ENCODE data around the gene GTF2H3.
A peak's percentile ranks its signal among the peaks of the same experiment; 100 is the strongest.
"Not testable (repeated sequence)": the region's sequence is repeated elsewhere in the genome, so short reads cannot be mapped to it uniquely, and the experiment has no call there.

Gene GTF2H3

GRCh38 chr12:123633379-123634141 lies at the start of gene GTF2H3, which contains the start of gene EIF2B1:
TSS of gene GTF2H3 (plus strand) at chr12:123633829. CDS start at chr12:123633860, 31 bp downstream.
TSS of gene EIF2B1 (minus strand) at chr12:123633686. CDS start at chr12:123633557, 129 bp downstream.
- peak; percentile 99 for DNase-seq

GRCh38 chr12:123591702-123592481 lies 41.7 kb upstream of the GTF2H3 start:
- no peak for DNase-seq

GRCh38 chr12:123595729-123596128 lies 37.9 kb upstream of the GTF2H3 start:
- DNase-seq = no peak

DNA sequence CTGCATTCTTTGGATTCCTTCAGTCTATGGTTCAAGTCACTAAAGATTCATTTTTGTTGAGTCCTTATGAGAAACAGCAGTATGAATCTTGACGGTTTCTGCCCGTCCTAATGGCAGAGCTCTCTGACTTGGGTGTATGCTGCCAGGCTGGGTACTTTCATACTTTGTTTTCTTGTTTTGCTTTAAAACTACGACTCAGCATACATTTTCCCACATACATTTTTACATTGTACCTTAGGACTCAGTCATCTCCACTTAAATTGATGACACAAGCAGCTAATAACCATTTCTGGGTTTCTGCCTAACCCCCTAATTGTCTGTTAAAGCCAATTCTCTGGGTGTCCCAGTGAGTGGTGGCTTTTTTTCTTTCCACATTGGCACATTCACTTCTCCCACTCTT lies 36.5 kb upstream of the GTF2H3 start:
- DNase-seq = no peak

GRCh38 chr12:123598522-123598921 lies 35.1 kb upstream of the GTF2H3 start:
- no peak for DNase-seq

GRCh38 chr12:123599310-123599709 lies 34.3 kb upstream of the GTF2H3 start:
- no peak for DNase-seq

GRCh38 chr12:123599721-123600120 lies 33.9 kb upstream of the GTF2H3 start:
- no peak for DNase-seq

DNA sequence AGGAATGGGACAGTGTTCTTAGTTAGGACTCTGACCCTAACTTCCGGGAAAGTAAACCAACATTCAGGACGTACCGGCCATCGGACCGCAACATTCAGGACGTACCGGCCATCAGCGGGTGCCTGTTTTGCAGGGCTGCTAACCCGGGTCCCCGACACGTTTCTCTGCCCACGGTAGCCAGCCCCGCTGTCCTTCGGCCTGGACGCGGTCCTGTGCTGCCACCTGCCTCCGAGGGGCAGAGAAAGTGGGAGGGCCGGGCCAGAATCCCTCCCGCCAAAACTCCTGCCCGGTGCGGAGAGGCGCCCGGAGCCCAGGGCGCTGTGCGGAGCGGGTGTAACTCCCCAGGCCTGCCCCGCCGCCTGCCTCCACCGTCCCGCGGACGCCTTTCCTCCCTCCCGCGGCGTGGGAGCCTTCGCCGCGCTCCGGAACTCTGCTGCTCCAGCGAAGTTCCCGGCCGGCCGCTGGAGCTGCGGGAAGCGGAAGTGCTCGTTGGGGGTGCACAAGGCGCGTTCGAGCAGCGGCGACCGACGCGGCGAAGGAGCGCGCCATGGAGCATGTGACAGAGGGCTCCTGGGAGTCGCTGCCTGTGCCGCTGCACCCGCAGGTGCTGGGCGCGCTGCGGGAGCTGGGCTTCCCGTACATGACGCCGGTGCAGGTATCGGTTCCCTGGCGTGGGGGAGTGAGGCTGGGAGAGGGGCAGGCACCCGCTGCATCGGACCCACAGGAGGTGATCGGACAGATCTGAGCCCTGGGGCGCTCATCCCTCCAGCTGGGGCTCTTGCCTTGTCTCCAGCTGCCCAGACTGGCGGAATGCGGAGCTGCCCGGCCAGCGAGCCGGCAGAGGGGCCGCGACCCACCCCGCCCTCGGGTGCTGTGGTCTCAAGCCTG lies 31.8 kb upstream of the GTF2H3 start, which contains the start of gene DDX55:
TSS of gene DDX55 (plus strand) at position 498 of the 888 bp plus-strand sequence. CDS start at position 548, 50 bp downstream.
- DNase-seq = peak; percentile 94

DNA sequence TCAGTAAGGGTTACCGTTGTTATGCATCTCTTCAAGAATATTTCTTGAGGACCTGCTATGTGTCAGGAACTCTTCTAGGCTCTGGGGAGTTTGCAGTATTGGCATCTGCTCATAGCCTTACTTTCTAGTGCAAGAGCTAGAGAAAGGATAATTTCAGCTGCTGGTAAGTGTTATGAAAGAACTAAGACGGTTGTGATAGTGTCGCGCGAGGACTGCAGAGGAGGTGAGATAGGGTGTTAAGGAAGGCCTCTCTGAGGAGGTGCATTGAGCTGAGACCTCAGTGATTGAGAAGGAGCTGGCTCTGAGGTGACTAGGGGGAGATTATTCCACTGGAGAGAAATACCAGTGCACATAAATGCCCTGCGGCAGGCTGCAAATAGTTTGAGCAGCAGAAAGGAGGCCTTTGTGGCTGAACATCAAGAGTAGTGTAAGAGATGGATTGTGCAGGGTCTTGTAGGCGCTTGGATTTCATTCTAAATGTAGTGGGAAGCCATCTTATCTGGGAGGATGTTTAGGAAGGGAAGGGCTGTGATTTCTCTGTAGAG lies 30.9 kb upstream of the GTF2H3 start:
- DNase-seq = no peak

- DNase-seq = not testable (repeated sequence)
Observed at GRCh38 chr12:123603495-123603894, 30.1 kb upstream of the GTF2H3 start.

- no peak for DNase-seq
Observed at GRCh38 chr12:123607756-123608155, 25.9 kb upstream of the GTF2H3 start.

GRCh38 chr12:123608182-123608581 lies 25.4 kb upstream of the GTF2H3 start:
- DNase-seq = no peak

DNA sequence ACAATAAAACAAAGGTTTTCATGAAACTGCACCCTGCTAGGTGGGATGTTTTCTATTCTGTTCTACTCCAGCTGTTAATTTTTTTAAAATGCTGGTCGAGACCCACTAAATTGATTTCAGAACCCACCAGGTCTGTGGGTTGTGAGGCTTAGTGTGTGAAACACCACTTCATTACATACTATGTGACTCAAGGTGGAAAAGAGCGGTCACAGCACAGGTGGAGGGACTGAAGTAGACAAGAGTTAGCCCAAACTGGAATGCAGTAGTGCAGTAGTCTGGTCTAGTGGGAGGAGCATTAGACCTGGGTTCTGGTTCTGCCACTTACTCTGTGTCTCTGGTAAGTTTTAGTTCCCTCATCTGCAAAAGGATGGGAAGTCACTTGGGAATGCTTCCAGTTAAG lies 19.5 kb upstream of the GTF2H3 start:
- DNase-seq = no peak

DNA sequence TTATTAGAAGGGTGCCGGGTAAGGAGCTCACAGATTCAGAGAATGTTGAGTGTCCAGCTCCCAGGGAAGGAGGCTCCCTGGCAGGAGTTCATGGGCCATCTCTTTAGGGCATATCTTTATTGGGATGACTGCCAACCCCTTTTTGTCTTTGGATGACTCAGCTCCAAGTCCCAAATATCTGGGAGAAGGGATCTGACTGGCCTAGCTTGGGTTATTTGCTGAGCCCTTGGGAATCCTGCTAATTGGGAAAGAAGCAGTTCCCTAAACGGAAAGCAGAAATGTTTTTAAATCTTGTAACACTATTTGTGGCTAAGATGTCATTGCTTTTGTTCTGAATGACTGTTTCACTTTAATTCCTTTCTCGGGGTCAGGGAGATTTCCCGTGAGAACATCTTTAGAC lies 19.1 kb upstream of the GTF2H3 start:
- DNase-seq = no peak

- DNase-seq = no peak
Observed at GRCh38 chr12:123617144-123617543, 16.5 kb upstream of the GTF2H3 start.

DNA sequence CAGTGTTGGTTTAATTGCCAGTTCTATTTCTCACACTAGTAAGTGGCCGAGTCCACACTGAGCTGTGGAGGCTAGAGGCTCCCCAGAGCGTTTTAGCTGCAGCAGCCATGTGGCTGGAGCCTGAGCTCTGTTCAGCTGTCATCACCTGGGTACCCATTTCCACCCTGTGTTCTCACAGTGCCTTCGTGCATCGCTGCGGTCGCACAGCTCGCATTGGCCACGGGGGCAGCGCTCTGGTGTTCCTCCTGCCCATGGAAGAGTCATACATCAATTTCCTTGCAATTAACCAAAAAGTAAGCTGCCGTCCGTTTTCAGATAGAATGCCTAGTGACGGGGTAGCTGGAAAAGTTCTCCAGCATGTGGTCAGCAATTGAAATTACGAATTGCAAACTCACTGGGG lies 16.0 kb upstream of the GTF2H3 start:
- DNase-seq = peak; percentile 53

DNA sequence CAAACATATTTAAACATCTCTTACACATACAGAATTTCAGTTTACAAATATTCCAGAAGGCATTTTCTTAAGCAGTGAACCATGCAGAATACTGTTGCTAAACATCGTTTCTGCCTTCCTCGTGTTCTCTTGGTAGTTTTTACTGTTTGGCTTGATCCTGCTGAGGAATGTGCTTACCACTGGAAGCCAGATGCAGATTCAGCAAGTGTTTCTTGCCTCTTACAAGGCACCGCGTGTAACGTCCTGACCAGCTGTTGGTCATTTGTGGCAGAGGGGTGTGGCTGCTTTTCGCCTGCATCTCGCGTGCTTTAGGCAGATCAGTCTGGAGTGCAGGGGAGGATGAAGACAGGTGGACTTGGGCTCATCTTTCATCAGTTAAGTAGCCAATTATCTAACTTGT lies 12.5 kb upstream of the GTF2H3 start:
- DNase-seq = no peak

DNA sequence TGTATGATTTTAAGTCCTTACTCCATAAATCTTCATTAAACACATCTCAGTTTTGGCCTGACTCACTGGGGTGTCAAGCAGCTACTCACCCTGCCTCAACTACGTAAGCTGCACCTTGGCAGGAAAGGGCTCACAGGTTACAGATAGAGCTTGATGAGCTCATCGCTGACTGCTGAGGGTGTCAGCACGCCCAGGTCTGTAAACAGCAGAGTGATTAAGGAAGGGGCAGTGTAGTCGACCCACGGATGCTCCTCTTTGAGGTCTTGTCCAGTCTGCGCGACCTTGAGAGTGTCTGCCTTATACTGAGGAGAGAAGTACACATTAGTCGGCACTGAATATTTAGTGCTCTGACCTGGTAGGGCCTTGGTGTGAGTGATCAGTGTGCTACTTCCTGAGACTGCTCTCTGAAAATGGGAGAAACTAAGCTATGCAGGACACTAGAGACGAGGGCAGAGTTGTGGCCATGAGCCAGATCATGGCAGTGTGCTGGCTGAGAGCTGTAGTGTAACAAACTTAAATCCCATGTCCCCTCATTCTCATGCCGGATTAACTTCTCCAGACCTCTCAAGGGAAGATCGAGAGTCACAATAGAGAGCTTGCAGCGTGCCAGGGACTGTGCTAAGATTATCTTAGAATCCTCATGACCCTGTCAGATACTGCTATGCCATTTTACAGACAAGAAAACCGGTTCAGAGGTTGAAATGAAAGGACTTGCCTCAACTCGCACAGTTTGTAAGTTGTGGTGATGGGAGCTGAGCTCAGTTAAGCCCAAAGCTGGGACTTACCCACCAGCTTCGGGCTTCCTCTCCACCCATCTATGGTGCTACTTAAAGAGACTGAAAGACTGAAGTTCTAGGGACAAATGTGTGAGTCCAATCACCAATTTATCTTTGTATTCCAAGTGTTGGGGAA lies 11.8 kb upstream of the GTF2H3 start:
- DNase-seq = peak; percentile 24

- no peak for DNase-seq
Observed at GRCh38 chr12:123634142-123634561, 523 bp downstream of the GTF2H3 start.

GRCh38 chr12:123643911-123644310 lies 10.3 kb downstream of the GTF2H3 start:
- no peak for DNase-seq

DNA sequence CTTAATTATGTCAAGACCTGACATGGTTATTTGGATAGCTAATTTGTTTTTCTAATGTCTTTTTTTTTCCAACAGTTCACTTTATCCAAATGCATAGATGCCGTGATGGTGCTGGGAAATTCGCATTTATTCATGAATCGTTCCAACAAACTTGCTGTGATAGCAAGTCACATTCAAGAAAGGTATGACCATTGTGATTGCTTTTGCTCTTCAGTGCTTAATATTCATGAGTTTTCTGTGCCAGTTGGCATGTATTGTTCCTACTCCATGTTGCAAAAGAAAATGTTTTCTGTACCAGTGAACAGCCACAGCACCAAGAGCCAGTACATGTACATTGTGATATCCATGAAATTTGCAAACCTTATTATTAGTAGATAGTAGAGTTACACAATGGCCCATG lies 11.8 kb downstream of the GTF2H3 start:
- no peak for DNase-seq

All from activated effector memory CD4-positive, alpha-beta T cell treated with anti-CD3 and anti-CD28 coated beads, Interleukin-2, amount 50 U/mL, for 16 hours (primary cell).